Choroid plexus epithelial cell (primary cell): ENCODE data around the gene PARP2.

Source experiments
- DNase-seq: peaks from one replicate; pipeline ENCODE4 v3.0.0-alpha.2; 2010; ENCODE audit warnings: low read depth
- H3K4me3 ChIP-seq: 2 replicates; pipeline ENCODE4 v1.5.1; 2011; ENCODE audit warnings: low read depth, mild to moderate bottlenecking, control low read depth, low read length, moderate library complexity
- CTCF ChIP-seq: conservative IDR thresholded peaks from 2 replicates; pipeline ENCODE4 v1.5.1; 2011; ENCODE audit warnings: low read depth, mild to moderate bottlenecking, control low read depth, inconsistent platforms, low read length, moderate library complexity

Gene PARP2

GRCh38 chr14:20388159-20388558, 44.7 kb downstream of the PARP2 start:
- no peak for DNase-seq
- TF ChIP-seq CTCF = no peak
- no peak overlapping the region for H3K4me3 ChIP-seq

- H3K4me3 ChIP-seq = no peak overlapping the region
- no peak for DNase-seq
- no peak for TF ChIP-seq CTCF
Observed at GRCh38 chr14:20391505-20391904, 48.1 kb downstream of the PARP2 start.

- H3K4me3 ChIP-seq = no peak overlapping the region
- no peak for DNase-seq
- TF ChIP-seq CTCF = no peak
Observed at GRCh38 chr14:20397511-20397910, 54.1 kb downstream of the PARP2 start.

- no peak for TF ChIP-seq CTCF
- DNase-seq = no peak
- no peak overlapping the region for H3K4me3 ChIP-seq
Observed at GRCh38 chr14:20400589-20400964, 57.1 kb downstream of the PARP2 start.

GRCh38 chr14:20400965-20401593, 57.6 kb downstream of the PARP2 start:
- H3K4me3 ChIP-seq = no peak overlapping the region
- no peak for TF ChIP-seq CTCF
- DNase-seq = no peak

- no peak for TF ChIP-seq CTCF
- DNase-seq = no peak
- H3K4me3 ChIP-seq = no peak overlapping the region
Observed at GRCh38 chr14:20403521-20403920, 60.1 kb downstream of the PARP2 start.
